Ascending aorta (tissue), 2 donors: ENCODE measurements around the gene DPAGT1. TPM values are rescaled to one million over a fixed set of nuclear protein-coding genes. Genes with fewer than 3 reads are reported as not detected.
A peak's percentile ranks its signal among the peaks of the same experiment; 100 is the strongest.

Experiments
- DNase-seq, 2 donors: peaks; one replicate each; pipeline ENCODE4 v3.0.0-alpha.2; 2019; ENCODE audit warnings: low spot score in 2 of 2
- H3K27ac ChIP-seq, 2 donors: fragments of 200-600 bp; sonication (generic); one replicate each; pipeline ENCODE4 v1.5.1; 2016 to 2017; ENCODE audit warnings: mild to moderate bottlenecking in 1 of 2
- H3K27me3 ChIP-seq: fragments of 200-600 bp; sonication (generic); one replicate; pipeline ENCODE4 v1.5.1; 2017
- H3K36me3 ChIP-seq, 2 donors: fragments of 200-600 bp; sonication (generic); one replicate each; pipeline ENCODE4 v1.5.1; 2016
- H3K4me1 ChIP-seq, 2 donors: fragments of 200-600 bp; sonication (generic); one replicate each; pipeline ENCODE4 v1.5.1; 2016 to 2017; ENCODE audit warnings: mild to moderate bottlenecking in 1 of 2
- H3K4me3 ChIP-seq, 2 donors: fragments of 200-600 bp; sonication (generic); one replicate each; pipeline ENCODE4 v1.5.1; 2016 to 2017; ENCODE audit warnings: mild to moderate bottlenecking in 1 of 2
- H3K9me3 ChIP-seq, 2 donors: fragments of 200-600 bp; sonication (generic); one replicate each; pipeline ENCODE4 v1.5.1; 2016
- intact Hi-C: fragments of 100-400 bp; cut with DNase I; formaldehyde crosslinking; loops from one replicate; pipeline ENCODE4 v1.15.1; 2023
- total RNA-seq: library from RNA; depleted of rRNA; stranded (reverse); fragments of >200 nt; gene quantifications from one replicate; pipeline ENCODE4 v1.1.0, GENCODE V29; 2016
- TF ChIP-seq, protein P1 (sequence below), 3 experiments: fragments of 200-600 bp in 2 of 3; fragments of 450-650 bp in 1 of 3; sonication (generic) in 2 of 3; IDR thresholded peaks; one replicate each; pipeline ENCODE4 v1.5.1; 2016 to 2019; ENCODE audit warnings: antibody characterized with exemption in 3 of 3, mild to moderate bottlenecking in 1 of 3, moderate library complexity in 1 of 3

Gene DPAGT1
- total RNA-seq, 1 donor from 2014 or later: 61.9 TPM

DNA sequence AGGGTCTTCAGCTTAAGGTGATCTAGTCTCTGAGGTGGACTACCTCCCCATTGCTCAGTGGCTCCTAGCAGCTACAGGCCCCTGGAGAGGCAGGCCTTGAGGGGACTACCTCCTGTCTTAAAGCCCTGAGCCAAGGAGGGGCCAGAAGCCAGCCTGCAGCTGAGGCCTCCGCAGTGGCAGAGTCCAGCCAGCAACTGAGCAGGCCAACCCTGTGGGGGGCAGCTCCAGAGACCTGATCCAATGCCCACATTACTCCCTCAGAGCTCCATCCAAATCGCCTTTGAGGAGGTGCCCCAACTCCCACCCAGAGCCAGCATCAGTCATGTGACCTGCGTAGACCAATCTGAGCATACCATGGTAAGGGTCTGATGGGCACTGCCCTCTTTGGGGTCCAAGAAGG, 8.2 kb upstream of the DPAGT1 start:
- no peak for DNase-seq
- TF ChIP-seq, protein P1, sequence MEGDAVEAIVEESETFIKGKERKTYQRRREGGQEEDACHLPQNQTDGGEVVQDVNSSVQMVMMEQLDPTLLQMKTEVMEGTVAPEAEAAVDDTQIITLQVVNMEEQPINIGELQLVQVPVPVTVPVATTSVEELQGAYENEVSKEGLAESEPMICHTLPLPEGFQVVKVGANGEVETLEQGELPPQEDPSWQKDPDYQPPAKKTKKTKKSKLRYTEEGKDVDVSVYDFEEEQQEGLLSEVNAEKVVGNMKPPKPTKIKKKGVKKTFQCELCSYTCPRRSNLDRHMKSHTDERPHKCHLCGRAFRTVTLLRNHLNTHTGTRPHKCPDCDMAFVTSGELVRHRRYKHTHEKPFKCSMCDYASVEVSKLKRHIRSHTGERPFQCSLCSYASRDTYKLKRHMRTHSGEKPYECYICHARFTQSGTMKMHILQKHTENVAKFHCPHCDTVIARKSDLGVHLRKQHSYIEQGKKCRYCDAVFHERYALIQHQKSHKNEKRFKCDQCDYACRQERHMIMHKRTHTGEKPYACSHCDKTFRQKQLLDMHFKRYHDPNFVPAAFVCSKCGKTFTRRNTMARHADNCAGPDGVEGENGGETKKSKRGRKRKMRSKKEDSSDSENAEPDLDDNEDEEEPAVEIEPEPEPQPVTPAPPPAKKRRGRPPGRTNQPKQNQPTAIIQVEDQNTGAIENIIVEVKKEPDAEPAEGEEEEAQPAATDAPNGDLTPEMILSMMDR (IDR thresholded peaks at IDR 0.05): no peak
- Histone ChIP-seq H3K9me3 (no peaks in the 10 kb centered on the region), H3K36me3 (peaks cover 31 to 42% of the 10 kb centered on the region in 2 donors), H3K4me3 (no peak overlapping the region), H3K4me1 (peaks cover 5 to 17% of the 10 kb centered on the region in 2 donors), H3K27ac (no peak overlapping the region), H3K27me3 (no peaks in the 10 kb centered on the region)
- intact Hi-C loops: loop anchor here (5.0 to 10.0 kb wide), 3 partner anchors 57 to 675 kb away; partner anchors contain the start of genes CBL, KMT2A and NLRX1

DNA sequence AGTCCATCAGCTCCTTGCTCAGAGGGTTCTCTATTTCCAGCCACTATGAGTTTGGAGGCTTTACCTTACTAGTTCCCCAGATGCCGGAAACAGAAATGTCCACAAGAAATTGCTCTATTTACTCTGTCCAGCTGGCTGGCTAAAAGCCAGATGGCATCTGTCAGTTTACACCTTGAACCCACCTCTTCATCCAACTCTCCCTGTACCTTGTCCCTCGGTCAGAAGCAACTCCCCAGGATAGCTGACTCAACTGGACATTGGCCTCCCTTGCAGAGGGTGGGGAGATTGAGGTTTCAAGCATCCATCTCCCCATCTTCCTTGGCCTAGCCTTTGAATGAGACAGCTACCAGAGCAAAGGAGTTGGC, 7.2 kb upstream of the DPAGT1 start:
- Histone ChIP-seq H3K4me3 (peak overlapping the region in 1 of 2 donors; percentile 95), H3K27ac (peak overlapping the region in 1 of 2 donors; percentile 82), H3K27me3 (no peaks in the 10 kb centered on the region), H3K4me1 (peaks cover 5 to 17% of the 10 kb centered on the region in 2 donors), H3K9me3 (no peaks in the 10 kb centered on the region), H3K36me3 (peaks cover 23 to 32% of the 10 kb centered on the region in 2 donors)
- TF ChIP-seq, protein P1 (IDR thresholded peaks at IDR 0.05): no peak
- DNase-seq: no peak
- intact Hi-C loops: loop anchor here (5.0 to 10.0 kb wide), 3 partner anchors 58 to 674 kb away; partner anchors contain the start of genes CBL, KMT2A and NLRX1

DNA sequence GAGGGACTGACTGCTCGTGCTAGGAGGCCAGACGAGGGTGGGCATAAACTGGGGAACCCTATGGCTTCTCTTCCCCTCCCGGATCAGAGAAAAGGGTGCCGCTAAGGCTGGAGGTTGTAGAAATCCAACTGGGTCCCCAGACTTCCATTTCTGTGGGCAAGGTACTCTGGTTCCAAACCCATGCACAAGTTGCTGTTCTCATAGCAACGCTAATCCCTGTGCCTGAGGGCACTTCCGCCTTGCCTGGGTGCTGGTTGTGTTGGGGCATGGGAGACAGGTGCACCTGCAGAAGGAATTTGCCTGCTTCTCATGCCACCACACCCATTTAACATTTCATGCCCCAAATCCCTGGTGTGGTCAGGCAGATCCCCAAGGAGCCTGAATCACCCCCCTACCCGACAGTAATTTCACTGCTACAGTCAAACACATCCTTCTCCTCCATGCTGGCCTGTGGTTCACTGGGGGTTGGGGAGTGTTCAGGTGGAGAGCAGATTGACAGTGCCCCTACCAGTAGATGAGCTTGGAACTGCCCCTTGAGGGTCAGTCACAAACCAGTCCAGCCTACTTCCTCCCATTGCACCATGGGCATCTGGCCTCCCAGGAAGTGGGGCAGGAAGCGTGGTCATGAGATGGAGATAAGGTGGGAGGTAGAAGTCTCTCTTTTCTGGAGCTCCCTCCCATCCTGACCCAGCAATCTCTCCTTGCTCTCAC, 6.6 kb upstream of the DPAGT1 start:
- intact Hi-C loops: loop anchor here (5.0 to 10.0 kb wide), 3 partner anchors 59 to 674 kb away; partner anchors contain the start of genes CBL, KMT2A and NLRX1
- H3K27me3 ChIP-seq: no peaks in the 10 kb centered on the region
- H3K9me3 ChIP-seq: no peaks in the 10 kb centered on the region
- TF ChIP-seq, protein P1 (IDR thresholded peaks at IDR 0.05): no peak
- peak overlapping the region; percentile 74 to 95 for H3K4me3 ChIP-seq
- peak overlapping the region; percentile 82 to 84 for H3K27ac ChIP-seq
- H3K4me1 ChIP-seq: peaks cover 5 to 20% of the 10 kb centered on the region in 2 donors
- DNase-seq: no peak
- peaks cover 18 to 26% of the 10 kb centered on the region in 2 donors for H3K36me3 ChIP-seq

DNA sequence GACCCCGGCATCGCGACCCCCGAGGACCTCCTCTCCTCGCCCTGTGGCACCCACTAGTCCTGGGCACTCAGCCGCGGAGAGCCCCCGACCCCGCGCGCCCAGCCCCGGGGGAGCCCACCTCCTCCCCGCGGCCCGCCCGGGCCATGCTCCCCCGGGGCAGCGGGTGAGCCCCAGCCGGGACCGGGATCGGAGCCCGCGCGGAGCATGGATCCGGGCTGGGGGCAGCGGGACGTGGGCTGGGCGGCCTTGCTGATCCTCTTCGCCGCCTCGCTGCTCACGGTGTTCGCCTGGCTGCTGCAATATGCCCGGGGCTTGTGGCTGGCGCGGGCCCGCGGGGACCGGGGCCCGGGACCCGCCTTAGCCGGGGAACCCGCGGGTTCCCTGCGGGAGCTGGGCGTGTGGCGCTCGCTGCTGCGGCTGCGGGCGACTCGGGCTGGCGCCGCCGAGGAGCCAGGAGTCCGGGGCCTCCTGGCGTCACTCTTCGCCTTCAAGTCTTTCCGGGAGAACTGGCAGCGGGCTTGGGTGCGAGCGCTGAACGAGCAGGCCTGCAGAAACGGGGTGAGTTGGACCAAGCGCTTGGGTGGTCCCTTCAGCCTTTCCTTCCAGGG, 6.0 kb upstream of the DPAGT1 start:
- TF ChIP-seq, protein P1 (IDR thresholded peaks at IDR 0.05): no peak
- intact Hi-C loops: loop anchor here (1.0 to 10.0 kb wide), 4 partner anchors 14 to 673 kb away; partner anchors contain the start of genes CBL, HINFP, KMT2A and NLRX1
- Histone ChIP-seq H3K9me3 (no peaks in the 10 kb centered on the region), H3K36me3 (peaks cover 13 to 20% of the 10 kb centered on the region in 2 donors), H3K27ac (peak overlapping the region; percentile 82 to 84), H3K4me1 (peaks cover 8 to 25% of the 10 kb centered on the region in 2 donors), H3K27me3 (no peaks in the 10 kb centered on the region), H3K4me3 (peak overlapping the region; percentile 74 to 95)
- no peak for DNase-seq

DNA sequence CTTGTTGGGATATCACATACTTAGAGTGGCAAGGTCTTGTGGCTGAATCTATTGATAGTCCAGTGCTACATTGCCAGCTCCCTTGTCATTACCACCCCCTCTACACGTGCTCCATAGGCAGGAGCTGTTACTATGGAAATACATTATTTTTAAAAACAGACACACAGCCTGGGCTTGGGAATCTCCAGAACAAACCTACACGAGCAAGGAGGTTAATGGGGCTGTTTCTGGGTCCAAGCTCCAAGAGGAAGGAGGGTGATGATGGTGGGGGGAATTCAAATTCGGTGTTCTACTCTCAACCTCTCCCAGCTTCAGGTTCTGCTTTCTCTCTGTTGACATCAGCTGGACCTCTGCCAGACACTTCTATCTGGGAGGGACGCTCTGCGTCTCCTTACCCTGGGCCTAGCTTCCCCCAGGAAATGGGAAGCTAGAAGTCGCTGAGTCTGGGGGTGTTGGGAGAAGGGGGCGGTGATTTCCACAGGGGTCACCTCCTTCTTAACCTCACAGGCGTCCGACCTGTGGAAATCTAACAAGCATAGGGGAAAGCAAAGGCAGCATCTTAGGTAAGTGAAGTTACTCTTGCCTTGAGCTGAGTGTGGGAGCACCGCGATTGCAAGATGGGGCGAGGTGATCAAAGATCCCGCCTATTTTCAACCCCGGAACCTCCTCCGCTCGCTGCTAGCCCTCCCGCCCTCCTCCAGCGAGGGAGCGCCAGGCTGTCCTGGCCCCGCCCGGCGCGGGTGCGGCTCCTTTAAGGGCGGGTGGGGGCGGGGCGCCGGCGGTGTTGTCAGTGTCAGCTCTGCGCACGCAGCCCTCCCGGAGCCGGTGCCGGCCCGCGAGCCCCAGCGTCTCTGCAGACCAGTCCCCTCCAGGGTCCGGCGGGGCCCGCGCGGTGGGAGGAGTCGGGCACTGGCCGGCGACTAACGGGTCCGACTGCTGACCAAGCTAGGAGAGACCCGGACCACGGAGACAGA, 5.2 kb upstream of the DPAGT1 start, which contains the start of gene C2CD2L:
TSS of gene C2CD2L (plus strand) at position 781 of the 974 bp plus-strand sequence. CDS start 398 bp downstream, outside the sequence.
- Histone ChIP-seq H3K27me3 (no peaks in the 10 kb centered on the region), H3K36me3 (peaks cover 5 to 12% of the 10 kb centered on the region in 2 donors), H3K27ac (peak within 1 kb of the TSS; percentile 82 to 84), H3K4me1 (peaks cover 9 to 25% of the 10 kb centered on the region in 2 donors), H3K4me3 (peak within 1 kb of the TSS; percentile 74 to 95), H3K9me3 (no peaks in the 10 kb centered on the region)
- DNase-seq: peak; percentile 83 to 96
- TF ChIP-seq, protein P1 (IDR thresholded peaks at IDR 0.05): no peak
- intact Hi-C loops: loop anchor here (1.0 to 10.0 kb wide), 4 partner anchors 14 to 672 kb away; partner anchors contain the start of genes CBL, HINFP, KMT2A and NLRX1
